Measurements from ENCODE around the gene SLC40A1.

- TF ChIP-seq, protein P1, sequence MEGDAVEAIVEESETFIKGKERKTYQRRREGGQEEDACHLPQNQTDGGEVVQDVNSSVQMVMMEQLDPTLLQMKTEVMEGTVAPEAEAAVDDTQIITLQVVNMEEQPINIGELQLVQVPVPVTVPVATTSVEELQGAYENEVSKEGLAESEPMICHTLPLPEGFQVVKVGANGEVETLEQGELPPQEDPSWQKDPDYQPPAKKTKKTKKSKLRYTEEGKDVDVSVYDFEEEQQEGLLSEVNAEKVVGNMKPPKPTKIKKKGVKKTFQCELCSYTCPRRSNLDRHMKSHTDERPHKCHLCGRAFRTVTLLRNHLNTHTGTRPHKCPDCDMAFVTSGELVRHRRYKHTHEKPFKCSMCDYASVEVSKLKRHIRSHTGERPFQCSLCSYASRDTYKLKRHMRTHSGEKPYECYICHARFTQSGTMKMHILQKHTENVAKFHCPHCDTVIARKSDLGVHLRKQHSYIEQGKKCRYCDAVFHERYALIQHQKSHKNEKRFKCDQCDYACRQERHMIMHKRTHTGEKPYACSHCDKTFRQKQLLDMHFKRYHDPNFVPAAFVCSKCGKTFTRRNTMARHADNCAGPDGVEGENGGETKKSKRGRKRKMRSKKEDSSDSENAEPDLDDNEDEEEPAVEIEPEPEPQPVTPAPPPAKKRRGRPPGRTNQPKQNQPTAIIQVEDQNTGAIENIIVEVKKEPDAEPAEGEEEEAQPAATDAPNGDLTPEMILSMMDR (IDR thresholded peaks at IDR 0.05; ENCODE audit: extremely low read depth in 1 of 2, insufficient read depth in 1 of 2, low read depth in 1 of 2, low read length in 2 of 2): no peak
- TF ChIP-seq POLR2AphosphoS5 (IDR thresholded peaks at IDR 0.05; ENCODE audit: insufficient read depth, low read depth, low read length) (no peak), POLR2A (IDR thresholded peaks at IDR 0.05; ENCODE audit: low read depth, low read length) (no peak), GATA2 (IDR thresholded peaks at IDR 0.05; ENCODE audit: insufficient read depth, insufficient read length, low read depth, low read length) (no peak), EZH2 (IDR thresholded peaks at IDR 0.05; ENCODE audit: borderline replicate concordance, low read depth, low read length, severe bottlenecking) (no peak), FOS (IDR thresholded peaks at IDR 0.05; ENCODE audit: borderline replicate concordance, insufficient read depth, low read length) (no peak), MYC (IDR thresholded peaks at IDR 0.05; ENCODE audit: low read depth, low read length) (no peak)
- TF ChIP-seq, protein P2, sequence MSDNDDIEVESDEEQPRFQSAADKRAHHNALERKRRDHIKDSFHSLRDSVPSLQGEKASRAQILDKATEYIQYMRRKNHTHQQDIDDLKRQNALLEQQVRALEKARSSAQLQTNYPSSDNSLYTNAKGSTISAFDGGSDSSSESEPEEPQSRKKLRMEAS (IDR thresholded peaks at IDR 0.05; ENCODE audit: insufficient read depth, insufficient read length): no peak
Measured at GRCh38 chr2:189545418-189545817, 35.2 kb downstream of the SLC40A1 start.
